GM23338 (cell line): ENCODE data around the gene LILRB1. TPM values are rescaled to one million over a fixed set of nuclear protein-coding genes. Genes with fewer than 3 reads are reported as not detected.

ENCODE experiments used
- ATAC-seq: fragments of 200-7000 bp; cut with Tn5 transposase; 3 replicates; pipeline ENCODE4 v1.9.1; 2020
- DNase-seq: peaks from one replicate; pipeline ENCODE4 v3.0.0-alpha.2; 2015; ENCODE audit warnings: low spot score
- H2AFZ ChIP-seq: fragments of 200-600 bp; sonication (generic); 2 replicates; pipeline ENCODE4 v1.8.0; 2016; ENCODE audit warnings: antibody characterized with exemption, mild to moderate bottlenecking, moderate library complexity
- H3F3A ChIP-seq: fragments of 200-600 bp; sonication (generic); replicated peaks from 2 replicates; pipeline ENCODE4 v1.8.0; 2017; ENCODE audit warnings: antibody characterized with exemption, mixed run types, low read depth
- H3K27ac ChIP-seq: fragments of 200-600 bp; sonication (generic); 2 replicates; pipeline ENCODE4 v1.6.1; 2016; ENCODE audit warnings: low read depth
- H3K27me3 ChIP-seq: fragments of 200-600 bp; sonication (generic); 2 replicates; pipeline ENCODE4 v1.8.0; 2016; ENCODE audit warnings: mild to moderate bottlenecking, mixed run types, moderate library complexity; ENCODE audit not compliant: insufficient read depth
- H3K36me3 ChIP-seq: fragments of 200-600 bp; sonication (generic); 2 replicates; pipeline ENCODE4 v1.8.0; 2016; ENCODE audit warnings: mild to moderate bottlenecking; ENCODE audit not compliant: insufficient read depth
- H3K4me1 ChIP-seq: fragments of 200-600 bp; sonication (generic); 2 replicates; pipeline ENCODE4 v1.8.0; 2016; ENCODE audit warnings: mild to moderate bottlenecking, moderate library complexity; ENCODE audit not compliant: insufficient read depth
- H3K4me2 ChIP-seq: fragments of 200-600 bp; sonication (generic); 2 replicates; pipeline ENCODE4 v1.7.1; 2017; ENCODE audit warnings: mixed run types
- H3K4me3 ChIP-seq: fragments of 200-600 bp; sonication (generic); 2 replicates; pipeline ENCODE4 v1.6.1; 2016; ENCODE audit warnings: mixed run types
- H3K79me2 ChIP-seq: fragments of 200-600 bp; sonication (generic); replicated peaks from 2 replicates; pipeline ENCODE4 v1.8.0; 2017; ENCODE audit warnings: mild to moderate bottlenecking; ENCODE audit not compliant: insufficient read depth
- H3K9me2 ChIP-seq: fragments of 200-600 bp; sonication (generic); 2 replicates; pipeline ENCODE4 v1.8.0; 2017; ENCODE audit not compliant: insufficient read depth
- H4K20me1 ChIP-seq: fragments of 200-600 bp; sonication (generic); replicated peaks from 2 replicates; pipeline ENCODE4 v1.8.0; 2017; ENCODE audit warnings: mild to moderate bottlenecking; ENCODE audit not compliant: insufficient read depth
- H3K27ac Mint-ChIP-seq: 2 replicates; pipeline ENCODE4 v1.8.0; 2020; ENCODE audit warnings: inconsistent platforms, mild to moderate bottlenecking, moderate library complexity, mixed read lengths
- H3K27me3 Mint-ChIP-seq: 3 replicates; pipeline ENCODE4 v1.8.0; 2022; ENCODE audit warnings: low read depth, mild to moderate bottlenecking, moderate library complexity, mixed read lengths, inconsistent platforms; ENCODE audit not compliant: insufficient read depth, poor library complexity
- H3K36me3 Mint-ChIP-seq: 3 replicates; pipeline ENCODE4 v1.8.0; 2021; ENCODE audit warnings: low read depth, mild to moderate bottlenecking, inconsistent platforms, moderate library complexity, mixed read lengths
- H3K4me1 Mint-ChIP-seq: 3 replicates; pipeline ENCODE4 v1.8.0; 2020; ENCODE audit warnings: mild to moderate bottlenecking, inconsistent platforms, mixed read lengths
- H3K4me3 Mint-ChIP-seq: 3 replicates; pipeline ENCODE4 v1.8.0; 2021; ENCODE audit warnings: moderate library complexity, mild to moderate bottlenecking, inconsistent platforms, mixed read lengths
- H3K9me3 Mint-ChIP-seq: 3 replicates; pipeline ENCODE4 v1.8.0; 2020; ENCODE audit warnings: moderate library complexity, mild to moderate bottlenecking, inconsistent platforms, mixed read lengths
- CTCF ChIP-seq, 2 experiments: fragments of 200-600 bp in 1 of 2; sonication (generic) in 1 of 2; conservative IDR thresholded peaks; 2 replicates each; pipeline versions ENCODE4 v1.5.1 to v1.6.1; 2016 to 2017; ENCODE audit warnings: antibody characterized with exemption in 2 of 2, low read depth in 2 of 2, mild to moderate bottlenecking in 2 of 2, moderate library complexity in 1 of 2
- ETS1 ChIP-seq: IDR thresholded peaks from 2 replicates; pipeline ENCODE4 v1.6.1; 2016; ENCODE audit warnings: antibody characterized with exemption
- EZH2 ChIP-seq: fragments of 200-600 bp; sonication (generic); IDR thresholded peaks from one replicate; pipeline ENCODE4 v1.8.0; 2017; ENCODE audit warnings: antibody characterized with exemption, mild to moderate bottlenecking, low read depth; ENCODE audit not compliant: unreplicated experiment
- JUNB ChIP-seq: IDR thresholded peaks from one replicate; pipeline ENCODE4 v1.6.1; 2016; ENCODE audit warnings: antibody characterized with exemption; ENCODE audit not compliant: unreplicated experiment
- POLR2AphosphoS5 ChIP-seq: IDR thresholded peaks from 2 replicates; pipeline ENCODE4 v1.6.1; 2016; ENCODE audit warnings: antibody characterized with exemption, low read depth
- REST ChIP-seq: IDR thresholded peaks from one replicate; pipeline ENCODE4 v1.6.1; 2018; ENCODE audit warnings: antibody characterized with exemption; ENCODE audit not compliant: unreplicated experiment
- STAT1 ChIP-seq: IDR thresholded peaks from one replicate; pipeline ENCODE4 v1.6.1; 2016; ENCODE audit warnings: antibody characterized with exemption; ENCODE audit not compliant: unreplicated experiment
- ZNF331 ChIP-seq: fragments of 250-450 bp; sonication (Bioruptor Pico); IDR thresholded peaks from 2 replicates; pipeline ENCODE4 v1.5.0; 2020; ENCODE audit warnings: low read depth, mild to moderate bottlenecking, moderate library complexity
- polyA plus RNA-seq: library from polyadenylated mRNA; unstranded; fragments of >200 nt; fragmentation: Nextera tagmentation; extraction: Ambion mirVana; gene quantifications from 2 replicates; pipeline ENCODE4 v1.2.1, GENCODE V29; 2016
- total RNA-seq: library from RNA; depleted of rRNA; stranded (reverse); fragments of >200 nt; shearing (Covaris generic); gene quantifications from 2 replicates; pipeline ENCODE4 v1.2.3, GENCODE V29; 2014

LILRB1 gene
- total and polyA plus RNA-seq, 2 experiments from 2014 or later = 0.14 TPM; not detected in 1

GRCh38 chr19:54673222-54673621 is 42.9 kb downstream of the LILRB1 start:
- Mint-ChIP-seq H3K9me3 (peaks cover 74% of the 10 kb centered on the region), H3K36me3 (peaks cover 7% of the 10 kb centered on the region)

GRCh38 chr19:54674021-54674617 is 43.8 kb downstream of the LILRB1 start:
- Mint-ChIP-seq H3K4me1 (no peaks in the 10 kb centered on the region), H3K9me3 (peaks cover 74% of the 10 kb centered on the region), H3K27ac (no peak overlapping the region), H3K36me3 (peaks cover 5% of the 10 kb centered on the region; the same call in 2 of the 3 replicates), H3K27me3 (peaks cover 3% of the 10 kb centered on the region), H3K4me3 (no peak overlapping the region)
- no peaks in the 10 kb centered on the region for H3K36me3 ChIP-seq
- H3K9me2 ChIP-seq = no peaks in the 10 kb centered on the region
- no peak overlapping the region for H3K4me2 ChIP-seq
- no peaks in the 10 kb centered on the region for H4K20me1 ChIP-seq
- TF ChIP-seq ETS1 (no peak), CTCF (conservative IDR thresholded peaks at IDR 0.05; ENCODE audit: low read depth in 2 of 2) (peak; percentile 68 to 92)
- H3K27me3 ChIP-seq = no peaks in the 10 kb centered on the region
- H2AFZ ChIP-seq = no peak overlapping the region
- H3F3A ChIP-seq = no peaks in the 10 kb centered on the region
- H3K4me3 ChIP-seq = no peak overlapping the region
- no peaks in the 10 kb centered on the region for H3K79me2 ChIP-seq
- DNase-seq = peak; percentile 86
- no peak for ATAC-seq
- 0 out of 2 replicates have a peak, but pooled peaks cover 4% of the 10 kb centered on the region for H3K4me1 ChIP-seq
- no peak overlapping the region for H3K27ac ChIP-seq

More at GRCh38 chr19:54673222-54673621, 42.9 kb downstream of the LILRB1 start:
- Histone ChIP-seq H3K36me3 (no peaks in the 10 kb centered on the region), H3K27me3 (no peaks in the 10 kb centered on the region), H3K4me1 (0 out of 2 replicates have a peak, but pooled peaks cover 4% of the 10 kb centered on the region), H3F3A (no peaks in the 10 kb centered on the region), H3K27ac (no peak overlapping the region), H2AFZ (no peak overlapping the region), H3K4me2 (no peak overlapping the region), H4K20me1 (no peaks in the 10 kb centered on the region), H3K4me3 (no peak overlapping the region), H3K79me2 (no peaks in the 10 kb centered on the region), H3K9me2 (no peaks in the 10 kb centered on the region)
- TF ChIP-seq JUNB = no peak
- no peak for TF ChIP-seq REST
- TF ChIP-seq STAT1 = no peak
- TF ChIP-seq ZNF331 (CRISPR knock-in tag) = no peak
- TF ChIP-seq POLR2AphosphoS5 = no peak
- no peak for TF ChIP-seq EZH2
- TF ChIP-seq ETS1 = no peak
- no peak for DNase-seq
- Mint-ChIP-seq H3K4me1 (no peaks in the 10 kb centered on the region), H3K27ac (no peak overlapping the region), H3K27me3 (peaks cover 3% of the 10 kb centered on the region), H3K4me3 (no peak overlapping the region)
- no peak for ATAC-seq
